Epithelial cell of proximal tubule (primary cell): ENCODE measurements around the gene RRAGD. TPM values are rescaled to one million over a fixed set of nuclear protein-coding genes. Genes with fewer than 3 reads are reported as not detected.

ENCODE experiments used
- DNase-seq: peaks from one replicate; pipeline ENCODE4 v3.0.0-alpha.2; 2011; ENCODE audit warnings: low read depth
- H3K4me3 ChIP-seq: 2 replicates; pipeline ENCODE4 v1.5.1; 2011; ENCODE audit warnings: low read depth, mild to moderate bottlenecking, low read length
- total RNA-seq: library from RNA; depleted of rRNA; stranded (reverse); fragments of >200 nt; gene quantifications from 2 replicates; pipeline ENCODE4 v1.2.3, GENCODE V29; 2015
- TF ChIP-seq, protein P1 (sequence below): conservative IDR thresholded peaks from 2 replicates; pipeline ENCODE4 v1.5.1; 2012; ENCODE audit warnings: low read depth, mild to moderate bottlenecking, low read length

The RRAGD gene
- total RNA-seq, 1 donor from 2014 or later = 12.7 TPM

DNA sequence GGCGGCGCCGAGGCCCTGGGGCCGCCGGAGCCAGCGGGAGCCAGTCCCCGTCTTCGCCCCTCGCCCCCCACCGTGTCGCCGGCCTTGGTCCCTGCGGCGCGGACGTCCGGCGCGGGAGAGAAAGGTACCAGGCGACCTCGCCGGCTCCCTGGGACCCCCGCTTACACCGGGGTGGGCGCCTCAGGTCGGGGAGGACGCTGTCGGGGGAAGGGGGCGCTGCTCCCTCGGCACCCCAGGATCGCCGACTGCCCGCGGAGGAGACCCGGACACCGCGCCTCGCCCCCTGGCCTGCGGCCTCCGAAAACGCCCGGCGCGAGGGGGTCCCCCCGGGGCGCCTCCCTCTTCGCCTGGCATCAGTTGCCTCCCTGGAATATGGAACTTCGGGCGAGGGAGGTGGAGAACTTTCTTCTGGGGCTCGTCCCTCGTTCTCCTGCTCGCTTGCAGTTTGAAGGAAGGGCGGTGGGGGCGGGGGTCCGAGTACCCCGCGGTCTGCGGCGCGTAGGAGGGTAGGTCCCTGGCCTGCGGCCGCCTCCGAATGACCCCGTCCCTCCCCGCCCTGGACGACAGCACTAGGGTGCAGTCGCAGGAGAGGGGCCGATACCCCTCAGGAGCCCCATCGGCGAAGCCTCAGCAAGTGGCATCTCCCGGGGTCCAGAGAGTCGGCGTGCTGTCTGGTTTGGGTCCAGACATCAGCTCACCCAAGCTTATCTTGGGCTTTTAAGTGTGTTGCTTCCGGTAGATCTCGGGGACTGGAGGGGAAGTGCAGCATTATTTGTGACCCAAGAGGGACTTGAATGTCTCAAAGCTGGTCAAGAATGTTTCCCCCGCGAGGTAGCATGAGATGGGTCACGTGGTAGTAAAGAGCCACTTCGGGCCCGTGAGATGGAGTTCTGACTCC is 21.4 kb upstream of the RRAGD start:
- TF ChIP-seq, protein P1, sequence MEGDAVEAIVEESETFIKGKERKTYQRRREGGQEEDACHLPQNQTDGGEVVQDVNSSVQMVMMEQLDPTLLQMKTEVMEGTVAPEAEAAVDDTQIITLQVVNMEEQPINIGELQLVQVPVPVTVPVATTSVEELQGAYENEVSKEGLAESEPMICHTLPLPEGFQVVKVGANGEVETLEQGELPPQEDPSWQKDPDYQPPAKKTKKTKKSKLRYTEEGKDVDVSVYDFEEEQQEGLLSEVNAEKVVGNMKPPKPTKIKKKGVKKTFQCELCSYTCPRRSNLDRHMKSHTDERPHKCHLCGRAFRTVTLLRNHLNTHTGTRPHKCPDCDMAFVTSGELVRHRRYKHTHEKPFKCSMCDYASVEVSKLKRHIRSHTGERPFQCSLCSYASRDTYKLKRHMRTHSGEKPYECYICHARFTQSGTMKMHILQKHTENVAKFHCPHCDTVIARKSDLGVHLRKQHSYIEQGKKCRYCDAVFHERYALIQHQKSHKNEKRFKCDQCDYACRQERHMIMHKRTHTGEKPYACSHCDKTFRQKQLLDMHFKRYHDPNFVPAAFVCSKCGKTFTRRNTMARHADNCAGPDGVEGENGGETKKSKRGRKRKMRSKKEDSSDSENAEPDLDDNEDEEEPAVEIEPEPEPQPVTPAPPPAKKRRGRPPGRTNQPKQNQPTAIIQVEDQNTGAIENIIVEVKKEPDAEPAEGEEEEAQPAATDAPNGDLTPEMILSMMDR = no peak
- DNase-seq = no peak
- H3K4me3 ChIP-seq = peak overlapping the region; percentile 87

DNA sequence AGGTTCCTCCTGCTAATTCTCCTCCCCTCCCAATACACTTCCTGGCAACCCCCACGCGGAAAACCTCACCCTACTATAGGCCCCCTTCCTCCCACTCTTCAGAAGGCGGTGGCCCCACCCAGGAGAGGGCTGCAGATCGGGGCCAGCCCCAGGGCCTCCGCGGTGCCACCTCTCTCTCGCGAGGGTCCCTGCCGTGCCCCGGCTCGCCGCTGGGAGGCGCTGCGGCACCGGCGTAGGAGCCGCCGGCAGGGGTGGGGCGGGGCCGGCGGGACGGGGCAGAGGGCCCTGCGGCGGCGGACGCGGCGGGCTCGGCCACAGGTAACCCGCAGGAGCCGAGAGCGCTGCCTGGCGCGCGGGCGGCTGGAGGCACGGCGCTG is 20.8 kb upstream of the RRAGD start, which contains the start of gene ANKRD6:
TSS of gene ANKRD6 (plus strand) at position 278 of the 377 bp plus-strand sequence. CDS start 133,825 bp downstream, outside the sequence.
- TF ChIP-seq, protein P1 = peak; percentile 66
- no peak for DNase-seq
- H3K4me3 ChIP-seq = peak within 1 kb of the TSS; percentile 87

DNA sequence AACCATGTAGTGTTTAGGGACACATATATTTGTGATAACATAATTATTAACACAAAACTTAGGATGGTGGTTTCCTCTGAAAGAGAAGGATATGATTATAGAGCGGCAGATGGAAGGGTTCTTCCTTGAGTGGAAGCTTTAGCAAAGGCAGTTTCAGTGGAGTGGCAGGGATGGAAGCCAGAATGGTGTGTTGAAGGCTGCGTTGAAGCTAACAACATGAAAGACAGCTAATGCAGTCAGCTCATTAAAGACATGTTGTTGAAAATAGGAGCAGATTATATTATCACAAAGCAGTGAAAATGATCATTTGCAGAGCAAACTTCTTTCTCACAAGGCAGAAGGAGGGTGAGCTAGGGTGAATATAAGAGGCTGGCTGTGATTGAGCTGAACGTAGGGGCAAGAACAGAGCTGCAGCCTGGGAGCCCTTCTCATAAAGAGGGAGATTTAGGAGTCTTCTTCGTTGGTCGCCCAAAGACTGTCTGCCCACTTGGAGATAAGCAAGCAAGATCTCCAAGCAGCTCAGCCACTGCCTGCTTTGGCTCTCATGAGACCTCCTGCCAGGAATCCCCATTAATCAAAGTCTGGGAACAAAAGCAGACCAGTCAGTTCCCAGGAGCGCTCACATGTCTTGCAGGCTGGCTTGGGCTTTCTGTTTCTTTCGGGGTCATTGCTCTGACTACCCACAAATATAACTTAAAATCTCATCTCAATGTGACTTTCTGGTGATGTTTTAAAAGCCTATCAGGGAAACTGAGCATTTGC is 18.3 kb upstream of the RRAGD start:
- no peak overlapping the region for H3K4me3 ChIP-seq
- DNase-seq = no peak
- TF ChIP-seq, protein P1 = no peak

DNA sequence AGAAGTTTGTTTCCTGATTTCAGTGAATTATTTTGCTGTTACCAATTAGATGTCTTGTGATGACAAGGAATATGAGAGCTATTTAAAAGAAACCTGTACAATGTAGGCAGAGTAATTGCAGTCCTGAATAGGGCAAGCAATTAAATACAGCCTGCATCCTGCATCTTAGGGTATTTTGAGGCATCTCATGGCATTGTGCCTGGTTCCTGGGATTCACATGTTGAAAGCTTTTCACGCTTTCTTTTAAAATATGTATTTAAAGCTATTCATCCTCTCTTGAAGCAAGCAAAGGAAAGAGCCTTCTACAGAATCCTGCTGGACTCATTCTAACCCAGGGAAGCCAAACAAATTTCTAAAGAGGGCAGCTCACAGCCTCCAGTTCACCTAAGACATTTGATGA is 4.7 kb upstream of the RRAGD start:
- DNase-seq = no peak
- TF ChIP-seq, protein P1 = no peak
- no peak overlapping the region for H3K4me3 ChIP-seq

DNA sequence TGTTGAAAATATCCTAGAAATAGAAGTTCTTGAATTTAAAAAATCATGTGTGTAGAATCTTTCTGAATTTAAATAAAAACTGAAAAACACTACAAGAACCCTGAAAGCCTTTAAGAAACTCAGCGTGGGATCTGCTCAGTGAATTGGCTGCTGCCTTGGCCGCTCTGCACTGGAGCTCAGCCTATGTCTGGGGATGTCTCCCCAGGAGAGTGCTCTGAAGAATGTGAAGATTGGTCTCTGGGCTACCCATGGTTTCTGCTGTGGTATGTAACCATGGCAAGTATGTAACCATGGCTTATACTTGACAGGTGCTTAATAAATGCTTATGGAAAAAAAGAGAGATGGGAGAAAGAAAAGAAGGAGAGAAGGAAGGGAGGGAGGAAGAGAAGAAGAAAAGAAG is 3.1 kb upstream of the RRAGD start:
- no peak overlapping the region for H3K4me3 ChIP-seq
- no peak for DNase-seq
- TF ChIP-seq, protein P1 = no peak

DNA sequence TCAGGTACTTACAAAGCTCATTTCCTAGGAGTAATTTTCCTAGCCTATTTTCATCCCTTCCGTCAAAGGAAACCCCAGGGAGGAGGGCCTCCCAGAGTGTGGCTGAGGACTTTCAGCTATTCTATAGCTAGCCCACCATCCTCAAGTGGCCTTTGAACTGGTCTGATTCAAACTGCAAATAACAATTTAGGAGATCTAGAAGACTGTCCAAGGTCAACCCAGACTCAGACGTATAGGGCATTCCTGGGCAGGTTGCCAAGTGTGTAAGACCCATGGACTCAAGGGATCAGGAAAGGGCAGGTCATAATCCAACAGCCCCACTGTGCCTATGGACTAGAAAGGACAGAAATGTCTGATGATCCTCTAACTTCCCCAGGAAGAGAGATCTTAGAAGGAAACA is 2.1 kb upstream of the RRAGD start:
- TF ChIP-seq, protein P1 = no peak
- no peak overlapping the region for H3K4me3 ChIP-seq
- DNase-seq = no peak
